B cell (primary cell): ENCODE results near the gene KAT14. TPM values are rescaled to one million over a fixed set of nuclear protein-coding genes. Genes with fewer than 3 reads are reported as not detected.

Source experiments
- ATAC-seq: fragments of 200-7000 bp; cut with Tn5 transposase; one replicate; pipeline ENCODE4 v1.10.0; 2021; ENCODE audit warnings: low read depth, mild to moderate bottlenecking, moderate number of reproducible peaks, moderate library complexity
- CTCF ChIA-PET: fragments of 350-600 bp; sonication (Branson Sonifier 250); formaldehyde crosslinking; loops from one replicate; lab custom pipeline; 2021; ENCODE audit warnings: antibody characterized with exemption, inconsistent platforms; lab: Charles Lee
- POLR2A ChIA-PET: fragments of 350-600 bp; sonication (Branson Sonifier 250); formaldehyde crosslinking; loops from one replicate; lab custom pipeline; 2021; ENCODE audit warnings: antibody characterized with exemption; lab: Charles Lee
- DNase-seq: peaks from one replicate; pipeline ENCODE4 v3.0.0; 2013
- H2AFZ ChIP-seq: 2 replicates; pipeline ENCODE4 v1.6.1; 2012; ENCODE audit warnings: mild to moderate bottlenecking, low read depth, low read length; ENCODE audit not compliant: insufficient read depth, poor library complexity, severe bottlenecking
- H3K27ac ChIP-seq, 2 donors: 1 replicate in 1 of 2; 2 replicates in 1 of 2; pipeline ENCODE4 v1.5.1; 2012 to 2013; ENCODE audit warnings: low read length in 2 of 2, mild to moderate bottlenecking in 2 of 2, moderate library complexity in 1 of 2
- H3K27me3 ChIP-seq, 4 experiments: fragments of 200-600 bp in 1 of 4; sonication (generic) in 1 of 4; replicated peaks in 1 of 4; 1 replicate in 2 of 4; 2 replicates in 2 of 4; pipeline versions ENCODE4 v1.6.1 to v1.7.0; 2013 to 2016; ENCODE audit warnings: low read length in 3 of 4, mild to moderate bottlenecking in 2 of 4, mixed read lengths in 1 of 4, moderate library complexity in 1 of 4; ENCODE audit not compliant: insufficient read depth in 4 of 4, control insufficient read depth in 3 of 4; ENCODE audit errors: control extremely low read depth in 1 of 4
- H3K36me3 ChIP-seq, 2 experiments: replicated peaks in 1 of 2; 1 replicate in 1 of 2; 2 replicates in 1 of 2; pipeline versions ENCODE4 v1.6.1 to v1.7.1; 2013; ENCODE audit warnings: low read length in 1 of 2; ENCODE audit not compliant: insufficient read depth in 2 of 2, control insufficient read depth in 1 of 2; ENCODE audit errors: control extremely low read depth in 1 of 2, extremely low read depth in 1 of 2
- H3K4me1 ChIP-seq, 2 donors: fragments of 200-600 bp in 1 of 2; sonication (generic) in 1 of 2; 1 replicate in 1 of 2; 2 replicates in 1 of 2; pipeline versions ENCODE4 v1.5.1 to v1.6.1; 2013 to 2017; ENCODE audit warnings: low read length in 2 of 2; ENCODE audit not compliant: control insufficient read depth in 2 of 2, insufficient read depth in 2 of 2
- H3K4me2 ChIP-seq: replicated peaks from 2 replicates; pipeline ENCODE3; 2012; ENCODE audit warnings: mild to moderate bottlenecking, low read depth, low read length; ENCODE audit not compliant: poor library complexity, severe bottlenecking
- H3K4me3 ChIP-seq, 5 experiments: fragments of 200-600 bp in 1 of 5; sonication (generic) in 1 of 5; 1 replicate in 3 of 5; 2 replicates in 2 of 5; pipeline versions ENCODE4 v1.5.1 to v1.7.0; 2011 to 2016; ENCODE audit warnings: low read length in 4 of 5, mild to moderate bottlenecking in 4 of 5, low read depth in 2 of 5, control low read depth in 1 of 5, moderate library complexity in 1 of 5; ENCODE audit not compliant: insufficient read depth in 1 of 5; ENCODE audit errors: control extremely low read depth in 1 of 5, extremely low read depth in 1 of 5
- H3K79me2 ChIP-seq: fragments of 200-600 bp; sonication (generic); one replicate; pipeline ENCODE4 v1.6.0; 2016; ENCODE audit warnings: low read length; ENCODE audit not compliant: control insufficient read depth, insufficient read depth
- H3K9ac ChIP-seq: fragments of 200-600 bp; sonication (generic); 2 replicates; pipeline ENCODE4 v1.6.1; 2017; ENCODE audit warnings: mild to moderate bottlenecking, low read length, moderate library complexity
- H3K9me3 ChIP-seq, 3 donors: one replicate each; pipeline versions ENCODE4 v1.6.1 to v1.7.1; 2013; ENCODE audit warnings: low read length in 2 of 3; ENCODE audit not compliant: control insufficient read depth in 2 of 3, insufficient read depth in 1 of 3; ENCODE audit errors: control extremely low read depth in 1 of 3
- H4K20me1 ChIP-seq: 2 replicates; pipeline ENCODE4 v1.6.0; 2012; ENCODE audit warnings: mild to moderate bottlenecking, low read length; ENCODE audit not compliant: insufficient read depth, control insufficient read depth, poor library complexity, severe bottlenecking
- H3K27ac Mint-ChIP-seq: one replicate; pipeline ENCODE4 v1.8.0; 2021; ENCODE audit warnings: mixed read lengths
- H3K27me3 Mint-ChIP-seq: one replicate; pipeline ENCODE4 v1.8.0; 2021; ENCODE audit warnings: mixed read lengths
- H3K4me1 Mint-ChIP-seq: one replicate; pipeline ENCODE4 v1.8.0; 2021; ENCODE audit warnings: mixed read lengths
- H3K4me3 Mint-ChIP-seq: one replicate; pipeline ENCODE4 v1.8.0; 2021; ENCODE audit warnings: mixed read lengths
- H3K9me3 Mint-ChIP-seq: one replicate; pipeline ENCODE4 v1.8.0; 2022; ENCODE audit warnings: mixed read lengths; ENCODE audit not compliant: insufficient read depth
- CTCF ChIP-seq: fragments of 200-600 bp; IDR thresholded peaks from one replicate; pipeline ENCODE4 v1.8.0; 2022; ENCODE audit warnings: antibody characterized with exemption, mild to moderate bottlenecking
- EZH2 ChIP-seq: IDR thresholded peaks from 2 replicates; pipeline ENCODE4 v1.6.1; 2012; ENCODE audit warnings: borderline replicate concordance, low read depth, mild to moderate bottlenecking, moderate library complexity, low read length; ENCODE audit not compliant: insufficient read depth, poor library complexity, severe bottlenecking
- WGBS: methylation state at CpG from one replicate; pipeline ENCODE4 v1.1.5; 2013; ENCODE audit warnings: missing lambda C conversion rate; ENCODE audit not compliant: insufficient coverage; 5-methylcytosine and 5-hydroxymethylcytosine counted together
- intact Hi-C: fragments of 100-400 bp; cut with micrococcal nuclease; formaldehyde crosslinking; loops from one replicate; pipeline ENCODE4 v1.10.0; 2022
- polyA plus RNA-seq: library from polyadenylated mRNA; depleted of rRNA; stranded (reverse); fragments of >200 nt; gene quantifications from 2 replicates; pipeline ENCODE4 v1.2.3, GENCODE V29; 2012
- total RNA-seq, 2 donors: library from RNA; stranded (reverse); fragments of 120-200 nt in 1 of 2; gene quantifications; 1 replicate in 1 of 2; 2 replicates in 1 of 2; pipeline versions ENCODE4 v1.2.3 to v1.2.4, GENCODE V29; 2013 to 2022

KAT14 gene
- total and polyA plus RNA-seq, 2 donors (not counting 1 experiment from before 2014, with no cell fraction given) = 7.9 to 15.5 TPM

- H3K27me3 Mint-ChIP-seq = peaks cover 11% of the 10 kb centered on the region
- Histone ChIP-seq H4K20me1 (no peaks in the 10 kb centered on the region), H3K36me3 (no peaks in the 10 kb centered on the region), H3K4me1 (no peaks in the 10 kb centered on the region), H3K9ac (no peak overlapping the region), H3K27ac (no peak overlapping the region), H2AFZ (no peak overlapping the region), H3K9me3 (peaks cover 0 to 3% (median 0%) of the 10 kb centered on the region in 3 donors), H3K4me2 (no peak overlapping the region), H3K27me3 (peaks cover 0 to 4% (median 0%) of the 10 kb centered on the region in 4 experiments), H3K79me2 (no peaks in the 10 kb centered on the region), H3K4me3 (no peak overlapping the region)
- DNase-seq (no peak), ATAC-seq (no peak)
- ChIA-PET CTCF (no interaction called here), POLR2A (no interaction called here)
- H3K9me3 Mint-ChIP-seq = no peaks in the 10 kb centered on the region
- TF ChIP-seq CTCF (no peak), EZH2 (no peak)
- no peak overlapping the region for H3K27ac Mint-ChIP-seq
- intact Hi-C loops = no loop called here
- H3K4me3 Mint-ChIP-seq = no peak overlapping the region
- no peaks in the 10 kb centered on the region for H3K4me1 Mint-ChIP-seq
- no CpG with 5 or more reads among the region's 2 CpGs for WGBS
Observed at GRCh38 chr20:18213002-18213401, 75.3 kb downstream of the KAT14 start.

GRCh38 chr20:18215566-18215965 is 77.9 kb downstream of the KAT14 start:
- Histone ChIP-seq H4K20me1 (no peaks in the 10 kb centered on the region), H3K9ac (no peak overlapping the region), H3K79me2 (no peaks in the 10 kb centered on the region), H3K27me3 (peaks cover 0 to 4% (median 0%) of the 10 kb centered on the region in 4 experiments), H3K4me3 (no peak overlapping the region), H3K27ac (no peak overlapping the region), H2AFZ (no peak overlapping the region), H3K9me3 (peaks cover 0 to 3% (median 0%) of the 10 kb centered on the region in 3 donors), H3K4me1 (no peaks in the 10 kb centered on the region), H3K36me3 (no peaks in the 10 kb centered on the region), H3K4me2 (no peak overlapping the region)
- H3K4me3 Mint-ChIP-seq = no peak overlapping the region
- no peak overlapping the region for H3K27ac Mint-ChIP-seq
- 91% methylated on average over 3 of the region's 5 CpGs for WGBS
- no peak for DNase-seq
- H3K27me3 Mint-ChIP-seq = peaks cover 11% of the 10 kb centered on the region
- no peaks in the 10 kb centered on the region for H3K4me1 Mint-ChIP-seq
- ATAC-seq = no peak
- intact Hi-C loops = no loop called here
- TF ChIP-seq CTCF (no peak), EZH2 (no peak)
- H3K9me3 Mint-ChIP-seq = no peaks in the 10 kb centered on the region
- ChIA-PET CTCF (no interaction called here), POLR2A (no interaction called here)
